GM12872 (cell line): ENCODE data around the gene STK24.

Experiments used
- CTCF ChIP-seq: IDR thresholded peaks from 3 replicates; pipeline ENCODE4 v1.5.1; 2011; ENCODE audit warnings: low read depth, mild to moderate bottlenecking, low read length, moderate library complexity; ENCODE audit not compliant: insufficient read depth

STK24 gene

GRCh38 chr13:98413796-98414195, 163.1 kb downstream of the STK24 start:
- TF ChIP-seq CTCF: no peak

DNA sequence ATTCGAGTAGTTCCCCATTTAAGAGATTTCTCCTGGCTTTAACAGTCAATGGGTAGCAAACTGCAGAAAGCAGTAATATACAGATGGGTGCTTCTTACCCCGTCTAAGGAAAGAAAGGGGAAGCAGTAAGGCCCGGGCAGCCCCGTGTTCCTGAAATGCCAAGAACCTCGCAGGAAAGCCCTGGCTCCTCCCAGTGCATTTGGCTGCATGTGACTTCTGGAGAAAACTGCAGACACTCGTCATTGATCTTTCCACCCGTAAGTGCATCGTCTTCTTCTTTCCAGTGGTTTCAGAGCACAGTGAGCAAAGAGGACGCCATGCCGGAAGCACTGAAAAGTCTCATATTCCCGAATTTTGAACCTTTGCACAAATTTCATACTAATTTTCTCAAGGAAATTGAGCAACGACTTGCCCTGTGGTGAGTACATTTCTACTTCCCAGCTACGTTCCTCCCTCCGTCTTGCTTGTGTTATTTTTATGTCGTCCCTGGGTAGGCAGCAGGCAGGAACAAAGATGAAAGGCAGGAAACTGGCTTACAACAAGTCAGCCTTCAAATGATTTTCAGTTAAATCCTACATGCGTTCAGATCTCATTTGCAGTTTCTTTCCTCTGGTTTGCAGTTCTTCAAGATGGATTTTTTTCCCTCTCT, 165.2 kb downstream of the STK24 start:
- TF ChIP-seq CTCF: no peak

DNA sequence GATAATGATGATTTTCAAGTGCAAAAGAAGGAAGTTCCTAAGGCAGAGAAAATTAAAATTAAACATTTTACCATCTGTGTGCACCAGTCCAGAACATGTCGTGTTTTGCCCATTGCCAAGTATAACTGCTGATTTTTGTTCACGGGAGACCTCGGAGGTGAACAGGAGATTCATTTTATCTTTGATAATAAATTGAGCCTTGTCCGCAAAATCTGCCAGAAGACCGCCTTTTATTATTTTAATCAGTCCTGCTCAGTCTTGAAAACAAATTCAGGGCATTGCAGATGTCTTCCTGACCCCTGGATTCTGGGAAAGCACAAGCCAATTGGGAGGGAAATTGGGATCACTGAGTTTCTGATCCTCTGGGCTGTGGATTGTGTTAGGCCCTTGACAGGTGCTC, 165.9 kb downstream of the STK24 start:
- no peak for TF ChIP-seq CTCF

GRCh38 chr13:98410612-98411011, 166.3 kb downstream of the STK24 start:
- no peak for TF ChIP-seq CTCF

GRCh38 chr13:98409281-98409680, 167.6 kb downstream of the STK24 start:
- no peak for TF ChIP-seq CTCF

DNA sequence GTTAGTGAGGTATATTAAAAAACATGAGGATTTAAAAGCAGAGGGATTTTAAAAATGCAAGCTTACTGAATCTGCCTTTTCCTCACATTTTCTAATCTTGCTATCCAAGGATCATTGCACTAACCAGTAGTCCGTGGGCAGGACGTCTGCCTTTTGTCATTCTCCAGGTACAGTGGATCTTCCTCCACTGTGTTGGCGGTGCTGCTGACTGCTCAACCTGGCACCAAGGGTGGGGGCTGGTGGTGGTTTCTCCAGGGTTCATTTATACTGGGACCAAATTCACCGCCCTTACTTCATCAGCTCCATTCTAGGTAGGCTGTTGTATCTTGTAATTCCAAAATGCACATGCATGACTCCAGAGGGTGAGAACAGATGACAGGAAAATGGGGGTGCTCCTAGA, 169.3 kb downstream of the STK24 start:
- TF ChIP-seq CTCF: no peak

DNA sequence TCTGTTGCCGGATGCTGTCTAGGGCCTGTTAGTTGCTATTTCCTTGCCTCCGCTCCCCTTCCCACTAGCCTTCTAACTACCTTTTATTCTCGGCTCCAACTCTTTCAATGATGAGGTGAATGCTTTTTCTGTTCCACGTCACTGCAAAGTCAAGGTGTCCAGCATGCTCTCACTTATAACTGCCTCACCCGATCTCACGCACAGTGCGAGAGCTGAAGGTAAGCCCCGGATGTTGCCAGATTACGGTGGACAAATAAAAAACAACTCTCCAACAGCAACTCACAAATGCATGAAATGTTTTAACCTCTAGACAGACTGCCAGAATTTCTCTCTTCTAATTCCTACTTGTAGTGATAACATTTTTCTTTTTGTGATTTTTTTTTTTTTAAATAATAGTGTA, 169.9 kb downstream of the STK24 start:
- TF ChIP-seq CTCF: no peak

DNA sequence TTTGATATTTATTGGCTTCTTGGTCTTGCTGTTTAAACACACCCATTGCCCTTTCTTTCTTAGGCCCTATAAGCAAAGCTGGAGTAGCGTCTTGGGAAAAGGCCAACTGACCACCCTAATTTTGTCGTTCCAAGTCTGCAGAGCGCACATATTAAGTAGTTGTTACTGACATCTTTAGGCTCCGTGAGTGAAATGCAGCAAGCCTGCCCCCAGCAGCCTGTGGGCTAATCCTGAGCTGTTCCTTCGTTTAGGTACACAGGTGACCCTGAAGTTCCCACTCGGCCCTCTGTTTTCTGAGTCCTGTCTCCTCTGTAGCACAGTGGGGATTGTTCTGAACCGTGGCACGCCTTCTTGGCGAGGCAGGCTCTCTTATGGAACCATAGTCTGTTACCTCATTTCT, 170.5 kb downstream of the STK24 start:
- TF ChIP-seq CTCF: no peak
